Natural killer cell (primary cell): ENCODE measurements around the gene SULF2. TPM values are rescaled to one million over a fixed set of nuclear protein-coding genes. Genes with fewer than 3 reads are reported as not detected.

Source experiments
- ATAC-seq, 3 donors: fragments of 150-1000 bp in 2 of 3; fragments of 200-7000 bp in 1 of 3; cut with Tn5 transposase; 1 replicate in 1 of 3; 2 replicates in 2 of 3; pipeline ENCODE4 v1.10.0; 2021; ENCODE audit warnings: mild to moderate bottlenecking in 2 of 3, moderate library complexity in 2 of 3
- DNase-seq, 2 donors: peaks; one replicate each; pipeline versions ENCODE4 v3.0.0 to v3.0.0-alpha.2; 2013 to 2021; ENCODE audit warnings: mixed read lengths in 1 of 2
- H3K27ac ChIP-seq: one replicate; pipeline ENCODE4 v1.5.1; 2013; ENCODE audit warnings: mild to moderate bottlenecking, low read length
- H3K27me3 ChIP-seq: one replicate; pipeline ENCODE4 v1.6.1; 2013; ENCODE audit warnings: low read length; ENCODE audit not compliant: control insufficient read depth, insufficient read depth
- H3K36me3 ChIP-seq: one replicate; pipeline ENCODE4 v1.6.1; 2013; ENCODE audit warnings: low read length; ENCODE audit not compliant: control insufficient read depth, insufficient read depth
- H3K4me1 ChIP-seq: one replicate; pipeline ENCODE4 v1.6.1; 2013; ENCODE audit warnings: low read length; ENCODE audit not compliant: control insufficient read depth, insufficient read depth
- H3K4me3 ChIP-seq: one replicate; pipeline ENCODE4 v1.5.1; 2013; ENCODE audit warnings: low read length
- H3K9me3 ChIP-seq: one replicate; pipeline ENCODE4 v1.6.1; 2013; ENCODE audit warnings: low read length; ENCODE audit not compliant: control insufficient read depth, insufficient read depth
- H3K27ac Mint-ChIP-seq, 2 donors: one replicate each; pipeline ENCODE4 v1.8.0; 2022; ENCODE audit warnings: mild to moderate bottlenecking in 2 of 2, mixed read lengths in 2 of 2, moderate library complexity in 1 of 2
- H3K27me3 Mint-ChIP-seq, 2 donors: one replicate each; pipeline ENCODE4 v1.8.0; 2022; ENCODE audit warnings: low read depth in 2 of 2, mixed read lengths in 2 of 2
- H3K36me3 Mint-ChIP-seq: one replicate; pipeline ENCODE4 v1.8.0; 2022; ENCODE audit warnings: mixed read lengths
- H3K4me1 Mint-ChIP-seq, 2 donors: one replicate each; pipeline ENCODE4 v1.8.0; 2022; ENCODE audit warnings: mixed read lengths in 2 of 2
- H3K4me3 Mint-ChIP-seq: one replicate; pipeline ENCODE4 v1.8.0; 2022; ENCODE audit warnings: mild to moderate bottlenecking, moderate library complexity, mixed read lengths
- H3K9me3 Mint-ChIP-seq, 2 donors: one replicate each; pipeline ENCODE4 v1.8.0; 2022; ENCODE audit warnings: mixed read lengths in 2 of 2
- CTCF ChIP-seq: fragments of 200-600 bp; IDR thresholded peaks from one replicate; pipeline ENCODE4 v1.8.0; 2022; ENCODE audit warnings: antibody characterized with exemption
- WGBS: methylation state at CpG from one replicate; pipeline ENCODE4 v1.1.7; 2013; ENCODE audit warnings: missing lambda C conversion rate; ENCODE audit not compliant: insufficient coverage; 5-methylcytosine and 5-hydroxymethylcytosine counted together
- intact Hi-C: fragments of 100-400 bp; cut with micrococcal nuclease; formaldehyde crosslinking; loops from one replicate; pipeline ENCODE4 v1.14.2; 2022
- total RNA-seq, 4 donors: library from RNA; stranded (reverse); fragments of 120-200 nt in 1 of 4; gene quantifications; one replicate each; pipeline versions ENCODE4 v1.2.3 to v1.2.4, GENCODE V29; 2013 to 2022

SULF2 gene
- total RNA-seq, 3 donors from 2014 or later (not counting 1 experiment from before 2014, with no cell fraction given): 8.1 to 48.7 (median 12.3) TPM

- no peak for TF ChIP-seq CTCF
- H3K9me3 ChIP-seq: no peaks in the 10 kb centered on the region
- H3K4me1 ChIP-seq: no peaks in the 10 kb centered on the region
- H3K27me3 Mint-ChIP-seq: peaks cover 12 to 14% of the 10 kb centered on the region in 2 donors
- no peaks in the 10 kb centered on the region for H3K36me3 ChIP-seq
- no peak overlapping the region for H3K4me3 ChIP-seq
- H3K9me3 Mint-ChIP-seq: no peaks in the 10 kb centered on the region
- DNase-seq: no peak
- WGBS: 84% methylated on average over 11 of the region's 14 CpGs
- H3K36me3 Mint-ChIP-seq: no peaks in the 10 kb centered on the region
- H3K4me3 Mint-ChIP-seq: no peak overlapping the region
- intact Hi-C loops: no loop called here
- no peak for ATAC-seq
- H3K27ac ChIP-seq: no peak overlapping the region
- H3K27me3 ChIP-seq: no peaks in the 10 kb centered on the region
- no peak overlapping the region for H3K27ac Mint-ChIP-seq
- peaks cover 0 to 3% of the 10 kb centered on the region in 2 donors for H3K4me1 Mint-ChIP-seq
Observed at GRCh38 chr20:47760686-47761481, 24.4 kb downstream of the SULF2 start.

GRCh38 chr20:47758517-47759450 lies 26.5 kb downstream of the SULF2 start:
- Histone ChIP-seq H3K4me1 (no peaks in the 10 kb centered on the region), H3K4me3 (no peak overlapping the region), H3K36me3 (no peaks in the 10 kb centered on the region), H3K27ac (no peak overlapping the region), H3K27me3 (no peaks in the 10 kb centered on the region), H3K9me3 (no peaks in the 10 kb centered on the region)
- TF ChIP-seq CTCF: no peak
- Mint-ChIP-seq H3K4me3 (no peak overlapping the region), H3K36me3 (no peaks in the 10 kb centered on the region), H3K9me3 (no peaks in the 10 kb centered on the region), H3K4me1 (no peaks in the 10 kb centered on the region), H3K27ac (no peak overlapping the region), H3K27me3 (peaks cover under 1 to 7% of the 10 kb centered on the region in 2 donors)
- no peak for ATAC-seq
- WGBS: 73% methylated on average over 21 of the region's 21 CpGs
- no peak for DNase-seq
- intact Hi-C loops: no loop called here

GRCh38 chr20:47757145-47758035 lies 27.9 kb downstream of the SULF2 start:
- Histone ChIP-seq H3K9me3 (no peaks in the 10 kb centered on the region), H3K4me3 (no peak overlapping the region), H3K27me3 (no peaks in the 10 kb centered on the region), H3K36me3 (no peaks in the 10 kb centered on the region), H3K27ac (no peak overlapping the region), H3K4me1 (no peaks in the 10 kb centered on the region)
- no peak for ATAC-seq
- no peak for DNase-seq
- WGBS: 88% methylated on average over 31 of the region's 32 CpGs
- TF ChIP-seq CTCF: no peak
- intact Hi-C loops: no loop called here
- Mint-ChIP-seq H3K27ac (no peak overlapping the region), H3K4me3 (no peak overlapping the region), H3K36me3 (no peaks in the 10 kb centered on the region), H3K4me1 (no peaks in the 10 kb centered on the region), H3K9me3 (no peaks in the 10 kb centered on the region), H3K27me3 (peaks cover 0 to 4% of the 10 kb centered on the region in 2 donors)
